PFSK-1 (cell line): Measurements from ENCODE around the gene KCNMA1.

ENCODE experiments used
- FOXP2 ChIP-seq: optimal IDR thresholded peaks from 2 replicates; pipeline ENCODE3; 2011; ENCODE audit warnings: borderline replicate concordance, control low read depth, inconsistent platforms; ENCODE audit not compliant: insufficient read depth; ENCODE audit errors: extremely low read length, extremely low read depth
- POLR2AphosphoS5 ChIP-seq: IDR thresholded peaks from 2 replicates; pipeline ENCODE4 v1.6.1; 2012; ENCODE audit warnings: low read depth, mild to moderate bottlenecking, control low read depth, low read length, moderate library complexity
- REST ChIP-seq, 2 experiments: IDR thresholded peaks; 2 replicates each; pipeline versions ENCODE4 v1.6.1 to v1.8.0; 2011 to 2012; ENCODE audit warnings: low read depth in 2 of 2, low read length in 2 of 2, control low read depth in 1 of 2, inconsistent platforms in 1 of 2, mild to moderate bottlenecking in 1 of 2, moderate library complexity in 1 of 2; ENCODE audit not compliant: insufficient read depth in 1 of 2
- SIN3A ChIP-seq: IDR thresholded peaks from 2 replicates; pipeline ENCODE4 v1.6.1; 2012; ENCODE audit warnings: mild to moderate bottlenecking, low read length, moderate library complexity, borderline replicate concordance; ENCODE audit not compliant: insufficient read depth
- TAF1 ChIP-seq: IDR thresholded peaks from 2 replicates; pipeline ENCODE4 v1.6.1; 2012; ENCODE audit warnings: low read length, control low read depth, borderline replicate concordance; ENCODE audit not compliant: insufficient read depth

The KCNMA1 gene

GRCh38 chr10:77383861-77384553, 253.6 kb downstream of the KCNMA1 start:
- no peak for TF ChIP-seq SIN3A
- TF ChIP-seq POLR2AphosphoS5: no peak
- no peak for TF ChIP-seq REST (IDR thresholded peaks at IDR 0.05; ENCODE audit: insufficient read depth in 1 of 2, low read depth in 2 of 2, low read length in 2 of 2)
- no peak for TF ChIP-seq TAF1
- no peak for TF ChIP-seq FOXP2

- TF ChIP-seq REST (IDR thresholded peaks at IDR 0.05; ENCODE audit: insufficient read depth in 1 of 2, low read depth in 2 of 2, low read length in 2 of 2): no peak
- TF ChIP-seq FOXP2: no peak
- TF ChIP-seq TAF1: no peak
- TF ChIP-seq SIN3A: no peak
Observed at GRCh38 chr10:77381750-77382149, 255.9 kb downstream of the KCNMA1 start.

- TF ChIP-seq TAF1 (no peak), POLR2AphosphoS5 (no peak), REST (IDR thresholded peaks at IDR 0.05; ENCODE audit: insufficient read depth in 1 of 2, low read depth in 2 of 2, low read length in 2 of 2) (no peak), FOXP2 (no peak), SIN3A (no peak)
Observed at GRCh38 chr10:77380723-77381122, 256.9 kb downstream of the KCNMA1 start.

GRCh38 chr10:77380191-77380590, 257.4 kb downstream of the KCNMA1 start:
- TF ChIP-seq POLR2AphosphoS5 (no peak), SIN3A (no peak), FOXP2 (no peak), REST (IDR thresholded peaks at IDR 0.05; ENCODE audit: insufficient read depth in 1 of 2, low read depth in 2 of 2, low read length in 2 of 2) (no peak), TAF1 (no peak)
